ENCODE results near the gene STK32C. TPM values are rescaled to one million over a fixed set of nuclear protein-coding genes. Genes with fewer than 3 reads are reported as not detected.

Gene STK32C
- total RNA-seq, 1 experiment from 2014 or later: 16.5 TPM

- POLR2A ChIA-PET (ENCODE audit: low non-redundant PET): no interaction called here
- Histone ChIP-seq H3K27ac (ENCODE audit: low read depth, low read length, poor library complexity, severe bottlenecking) (no peak overlapping the region), H3K36me3 (ENCODE audit: insufficient read depth, low read length, poor library complexity, severe bottlenecking) (no peaks in the 10 kb centered on the region), H3K9me3 (ENCODE audit: low read depth, low read length, poor library complexity, severe bottlenecking) (no peaks in the 10 kb centered on the region), H3K4me1 (ENCODE audit: insufficient read depth, low read length, poor library complexity, severe bottlenecking) (no peaks in the 10 kb centered on the region), H3K4me3 (ENCODE audit: low read depth, low read length, poor library complexity, severe bottlenecking) (no peak overlapping the region), H3K27me3 (replicated peaks; ENCODE audit: insufficient read depth, low read depth, low read length, poor library complexity) (no peaks in the 10 kb centered on the region)
- BruUV-seq (replicated peaks): no TSS peak
- DNase-seq (ENCODE audit: low spot score): no peak
- intact Hi-C loops (cut with micrococcal nuclease; ENCODE audit: unreplicated experiment): no loop called here
- TF ChIP-seq CTCF (conservative IDR thresholded peaks at IDR 0.05; ENCODE audit: low read depth, low read length) (no peak), EZH2 (IDR thresholded peaks at IDR 0.05; ENCODE audit: borderline replicate concordance, low read depth, low read length, poor library complexity, severe bottlenecking) (no peak)
- CTCF ChIA-PET: no interaction called here
Measured at GRCh38 chr10:132347931-132348267, 40.1 kb upstream of the STK32C start.

- no peak for TF ChIP-seq EZH2 (IDR thresholded peaks at IDR 0.05; ENCODE audit: borderline replicate concordance, low read depth, low read length, poor library complexity, severe bottlenecking)
- TF ChIP-seq CTCF (conservative IDR thresholded peaks at IDR 0.05; ENCODE audit: low read depth, low read length): no peak
- no peak for DNase-seq (ENCODE audit: low spot score)
- Histone ChIP-seq H3K27ac (ENCODE audit: low read depth, low read length, poor library complexity, severe bottlenecking) (no peak overlapping the region), H3K9me3 (ENCODE audit: low read depth, low read length, poor library complexity, severe bottlenecking) (no peaks in the 10 kb centered on the region), H3K4me3 (ENCODE audit: low read depth, low read length, poor library complexity, severe bottlenecking) (no peak overlapping the region), H3K4me1 (ENCODE audit: insufficient read depth, low read length, poor library complexity, severe bottlenecking) (no peaks in the 10 kb centered on the region), H3K36me3 (ENCODE audit: insufficient read depth, low read length, poor library complexity, severe bottlenecking) (no peaks in the 10 kb centered on the region), H3K27me3 (replicated peaks; ENCODE audit: insufficient read depth, low read depth, low read length, poor library complexity) (no peaks in the 10 kb centered on the region)
- CTCF ChIA-PET: no interaction called here
- BruUV-seq (replicated peaks): no TSS peak
- POLR2A ChIA-PET (ENCODE audit: low non-redundant PET): no interaction called here
- intact Hi-C loops (cut with micrococcal nuclease; ENCODE audit: unreplicated experiment): no loop called here
Measured at GRCh38 chr10:132347211-132347930, 39.6 kb upstream of the STK32C start.

GRCh38 chr10:132346806-132347205 is 39.1 kb upstream of the STK32C start:
- ChIA-PET CTCF (no interaction called here), POLR2A (ENCODE audit: low non-redundant PET) (no interaction called here)
- no peak for TF ChIP-seq EZH2 (IDR thresholded peaks at IDR 0.05; ENCODE audit: borderline replicate concordance, low read depth, low read length, poor library complexity, severe bottlenecking)
- TF ChIP-seq CTCF (conservative IDR thresholded peaks at IDR 0.05; ENCODE audit: low read depth, low read length): no peak
- H3K27me3 ChIP-seq (replicated peaks; ENCODE audit: insufficient read depth, low read depth, low read length, poor library complexity): no peaks in the 10 kb centered on the region
- H3K27ac ChIP-seq (ENCODE audit: low read depth, low read length, poor library complexity, severe bottlenecking): no peak overlapping the region
- H3K36me3 ChIP-seq (ENCODE audit: insufficient read depth, low read length, poor library complexity, severe bottlenecking): no peaks in the 10 kb centered on the region
- H3K4me1 ChIP-seq (ENCODE audit: insufficient read depth, low read length, poor library complexity, severe bottlenecking): no peaks in the 10 kb centered on the region
- no peaks in the 10 kb centered on the region for H3K9me3 ChIP-seq (ENCODE audit: low read depth, low read length, poor library complexity, severe bottlenecking)
- BruUV-seq (replicated peaks): no TSS peak
- H3K4me3 ChIP-seq (ENCODE audit: low read depth, low read length, poor library complexity, severe bottlenecking): no peak overlapping the region
- DNase-seq (ENCODE audit: low spot score): no peak
- intact Hi-C loops (cut with micrococcal nuclease; ENCODE audit: unreplicated experiment): no loop called here

Data from A673 (cell line).